Mammary epithelial cell (primary cell): ENCODE data around the gene ATF5.

ENCODE experiments used
- CTCF ChIP-seq, 2 donors: IDR thresholded peaks in 1 of 2; conservative IDR thresholded peaks in 1 of 2; 2 replicates each; pipeline ENCODE4 v1.5.1; 2011 to 2012; ENCODE audit warnings: inconsistent platforms in 2 of 2, low read length in 2 of 2, mild to moderate bottlenecking in 2 of 2, control low read depth in 1 of 2, low read depth in 1 of 2; ENCODE audit not compliant: insufficient read depth in 1 of 2; ENCODE audit errors: extremely low read depth in 1 of 2
- EZH2 ChIP-seq: IDR thresholded peaks from 2 replicates; pipeline ENCODE4 v1.6.1; 2012; ENCODE audit warnings: low read length, inconsistent platforms, borderline replicate concordance

GRCh38 chr19:49952479-49952836 is 23.5 kb downstream of the ATF5 start:
- TF ChIP-seq CTCF (conservative IDR thresholded peaks at IDR 0.05 in 1 of 2, IDR thresholded peaks at IDR 0.05 in 1 of 2; ENCODE audit: extremely low read depth in 1 of 2, insufficient read depth in 1 of 2, low read depth in 1 of 2, low read length in 2 of 2) (no peak), EZH2 (no peak)
